GM19238 (cell line): ENCODE results near the gene MTF2.

Experiments
- DNase-seq: peaks from one replicate; pipeline ENCODE4 v3.0.0; 2011; ENCODE audit warnings: low spot score; ENCODE audit not compliant: insufficient read length

MTF2 gene

DNA sequence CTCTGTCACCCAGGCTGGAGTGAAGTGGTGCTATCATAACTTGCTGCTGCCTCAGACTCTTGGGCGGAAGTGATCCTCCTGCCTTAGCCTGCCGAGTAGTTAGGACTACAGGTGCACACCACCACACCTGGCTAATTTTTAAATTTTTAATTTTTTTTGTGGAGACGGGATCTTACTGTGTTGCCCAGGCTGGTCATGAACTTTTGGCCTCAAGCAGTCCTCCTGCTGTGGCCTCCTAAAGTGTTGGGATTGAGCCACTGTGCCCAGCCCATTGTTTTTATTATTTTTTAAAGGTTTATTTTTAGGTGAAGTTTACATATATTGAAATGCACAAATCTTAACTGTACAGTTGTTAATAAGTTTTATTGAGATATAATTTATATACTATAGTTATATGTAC lies 3.2 kb downstream of the MTF2 start:
- DNase-seq = no peak

DNA sequence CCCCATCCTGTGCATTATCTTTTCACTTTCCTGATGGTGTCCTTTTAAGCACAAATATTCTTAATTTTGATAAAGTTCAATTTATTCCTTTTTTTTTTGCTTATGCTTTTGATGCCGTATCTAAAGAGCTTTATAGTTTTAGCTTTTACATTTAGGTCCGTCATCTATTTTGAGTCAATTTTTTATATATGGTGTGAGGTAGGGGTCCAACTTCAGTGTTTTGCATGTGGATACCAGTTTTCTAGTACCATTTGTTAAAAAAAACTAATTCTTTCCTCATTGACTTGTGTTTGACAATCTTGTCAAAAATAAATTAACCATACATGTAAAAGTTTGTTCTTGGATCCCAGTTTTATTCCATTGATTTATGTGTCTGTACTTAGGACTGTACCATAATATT lies 4.9 kb downstream of the MTF2 start:
- DNase-seq = no peak

DNA sequence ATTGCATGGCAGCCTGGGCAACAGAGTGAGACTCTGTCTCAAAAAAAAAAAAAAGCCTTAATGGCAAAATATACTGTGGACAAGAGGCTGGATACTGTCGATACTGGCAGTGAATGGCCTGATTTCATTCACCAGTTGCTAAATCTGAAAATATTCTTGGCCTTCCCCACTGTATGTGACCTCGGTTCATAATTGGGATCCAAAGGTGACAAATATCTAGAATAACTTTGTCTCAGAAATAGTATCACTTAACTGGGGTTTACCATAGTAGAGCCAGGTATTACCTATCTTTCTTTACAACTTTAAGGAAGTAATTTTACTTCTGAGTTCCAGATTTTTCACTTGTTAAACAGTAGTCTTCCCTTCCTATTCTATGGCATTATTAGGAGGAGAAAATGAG lies 8.4 kb downstream of the MTF2 start:
- no peak for DNase-seq

DNA sequence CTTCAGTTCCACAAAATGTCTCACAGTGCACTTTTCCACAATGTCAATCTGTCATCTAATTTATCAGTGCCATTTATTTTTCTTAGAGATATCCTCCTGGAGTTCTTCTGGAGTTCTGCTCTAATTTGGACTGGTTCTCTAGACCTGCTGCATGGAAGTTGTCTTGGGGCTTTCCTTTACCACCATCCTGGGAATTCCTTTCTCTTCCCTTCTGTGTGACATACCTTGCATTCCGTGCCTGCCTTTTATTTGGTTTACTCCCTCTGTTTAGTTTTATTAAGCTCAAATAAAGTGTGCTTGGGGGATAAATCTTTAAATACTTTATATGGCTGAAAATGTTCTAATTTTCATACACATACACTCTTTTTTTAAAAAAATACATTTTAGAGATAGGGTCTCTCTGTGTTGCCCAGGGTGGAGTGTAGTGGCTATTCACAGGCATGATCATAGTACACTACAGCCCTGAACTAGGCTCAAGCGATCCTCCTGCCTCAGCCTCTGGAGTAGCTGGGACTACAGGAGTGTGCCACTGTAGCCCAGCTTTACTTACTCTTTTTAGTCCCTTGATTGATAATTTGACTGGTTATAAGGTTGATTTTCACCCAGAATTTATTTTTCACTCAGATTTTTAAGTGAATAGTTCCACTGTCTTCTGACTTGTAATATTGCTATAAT lies 14.4 kb downstream of the MTF2 start:
- no peak for DNase-seq

DNA sequence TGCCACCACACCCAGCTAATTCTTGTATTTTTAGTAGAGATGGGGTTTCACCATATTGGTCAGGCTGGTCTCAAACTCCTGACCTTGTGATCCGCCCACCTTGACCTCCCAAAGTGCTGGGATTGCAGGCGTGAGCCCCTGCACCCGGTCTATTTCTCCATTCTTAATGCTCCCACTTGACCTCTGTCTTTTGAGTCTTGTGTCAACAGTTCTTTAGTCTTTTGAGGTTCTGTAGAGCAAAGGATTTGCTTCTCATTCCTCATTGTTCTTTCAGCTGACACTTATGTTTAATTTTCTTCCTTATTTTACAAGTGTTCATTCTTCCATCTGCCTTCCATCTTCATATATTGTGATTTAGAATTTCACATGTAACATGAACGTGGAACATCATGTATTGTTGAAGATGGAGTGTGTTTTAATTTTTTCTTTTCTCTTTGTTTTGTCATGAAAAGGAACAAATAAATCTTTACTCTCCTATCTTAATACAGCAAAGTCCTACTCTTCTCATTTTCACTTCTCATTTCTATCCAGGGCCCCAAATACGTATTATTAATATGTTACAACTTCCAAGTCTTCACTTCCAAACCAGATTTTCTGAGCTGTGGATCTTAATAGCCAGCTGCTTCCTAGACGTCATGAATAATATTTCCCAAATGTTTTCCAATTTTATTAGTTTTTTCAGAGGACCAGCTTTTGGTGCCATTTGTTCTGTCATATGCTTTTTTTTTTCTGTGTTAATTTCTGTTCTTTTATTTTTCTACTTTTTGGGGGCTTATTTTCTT lies 16.9 kb downstream of the MTF2 start:
- DNase-seq = no peak

DNA sequence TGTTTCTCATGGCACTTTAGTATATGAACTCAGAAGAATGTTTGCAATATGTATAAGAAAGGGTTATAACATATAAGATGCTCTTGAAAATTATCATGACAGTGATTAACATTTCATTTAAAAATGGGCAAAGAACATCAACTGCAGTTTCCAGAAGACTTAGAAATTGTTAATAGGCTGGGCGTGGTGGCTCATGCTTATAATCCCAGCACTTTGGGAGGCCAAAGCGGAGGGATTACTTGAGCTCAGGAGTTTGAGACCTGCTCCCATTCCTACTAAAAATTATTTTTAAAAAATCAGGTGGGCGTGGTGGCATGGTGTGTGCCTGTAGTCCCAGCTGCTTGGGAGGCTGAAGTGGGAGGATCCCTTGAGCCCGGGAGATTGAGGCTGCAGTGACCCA lies 23.1 kb downstream of the MTF2 start:
- DNase-seq = no peak

DNA sequence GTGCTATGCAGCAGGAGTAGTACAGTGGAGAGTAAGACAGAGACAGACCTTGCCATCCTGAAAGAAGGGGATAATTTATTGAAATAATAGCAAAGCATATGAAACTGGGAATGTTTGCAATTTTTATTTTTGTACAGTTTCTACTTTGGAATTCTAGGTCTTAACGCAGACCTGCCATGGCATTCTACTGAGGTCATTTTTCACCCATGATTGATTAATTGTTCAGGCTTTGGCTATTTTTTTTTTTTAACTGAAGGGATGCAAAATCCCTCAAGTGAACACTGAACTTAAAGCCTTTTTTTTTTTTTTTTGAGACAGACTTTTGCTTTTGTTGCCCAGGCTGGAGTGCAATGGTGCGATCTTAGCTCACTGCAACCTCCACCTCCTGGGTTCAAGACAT lies 27.1 kb downstream of the MTF2 start:
- DNase-seq = no peak

DNA sequence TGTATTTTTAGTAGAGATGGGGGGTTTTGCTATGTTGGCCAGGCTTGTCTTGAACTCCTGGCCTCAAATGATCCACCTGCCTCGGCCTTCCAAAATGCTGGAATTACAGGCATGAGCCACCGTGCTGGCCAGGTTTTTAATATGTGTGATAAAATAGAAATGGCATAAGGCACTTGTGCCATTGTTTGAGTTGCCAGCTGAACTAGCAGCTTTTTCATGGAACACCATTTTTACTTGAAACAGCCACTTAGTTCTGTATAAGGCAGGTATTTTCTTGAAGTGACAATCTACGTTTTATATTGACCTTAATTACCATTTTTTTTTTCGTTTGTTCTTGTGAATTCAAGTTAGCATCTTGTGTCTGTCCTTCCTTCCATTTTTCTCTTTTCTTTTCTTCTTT lies 28.3 kb downstream of the MTF2 start:
- no peak for DNase-seq

DNA sequence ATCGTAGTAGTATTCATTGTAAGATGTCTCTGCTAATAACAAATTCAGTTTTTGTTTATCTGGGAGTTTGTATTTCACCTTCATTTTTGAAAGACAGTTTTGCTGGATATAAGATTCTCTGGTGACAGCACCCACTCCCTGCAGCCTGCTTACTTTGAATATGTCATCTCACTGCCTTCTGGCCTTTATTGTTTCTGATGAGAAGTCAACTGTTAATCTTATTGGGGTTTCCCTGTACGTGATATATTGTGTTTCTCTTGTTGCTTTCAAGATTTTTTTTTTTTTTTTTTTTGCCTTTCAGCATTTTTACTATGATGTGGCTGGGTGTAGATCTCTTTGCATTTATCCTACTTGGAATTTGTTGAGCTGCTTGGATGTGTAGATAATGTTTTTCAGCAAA lies 29.3 kb downstream of the MTF2 start:
- no peak for DNase-seq

DNA sequence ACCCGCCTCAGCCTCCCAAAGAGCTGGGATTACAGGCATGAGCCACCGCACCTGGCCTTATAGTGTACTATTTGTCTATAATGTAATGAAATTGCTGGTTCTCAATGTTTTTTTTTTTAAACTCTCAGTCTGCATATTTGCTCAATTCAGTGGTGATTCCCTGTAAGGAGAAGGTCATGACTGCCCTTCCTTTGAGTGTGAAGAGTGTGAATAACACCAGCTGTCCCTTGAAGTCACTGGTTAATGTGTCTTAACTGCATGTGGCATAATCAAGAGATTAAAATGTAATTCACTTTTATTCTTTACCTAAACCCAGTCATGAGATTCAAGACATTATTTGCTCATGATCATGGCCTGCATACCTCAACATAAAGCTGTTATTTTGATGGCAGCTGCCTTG lies 30.5 kb downstream of the MTF2 start:
- DNase-seq = no peak

DNA sequence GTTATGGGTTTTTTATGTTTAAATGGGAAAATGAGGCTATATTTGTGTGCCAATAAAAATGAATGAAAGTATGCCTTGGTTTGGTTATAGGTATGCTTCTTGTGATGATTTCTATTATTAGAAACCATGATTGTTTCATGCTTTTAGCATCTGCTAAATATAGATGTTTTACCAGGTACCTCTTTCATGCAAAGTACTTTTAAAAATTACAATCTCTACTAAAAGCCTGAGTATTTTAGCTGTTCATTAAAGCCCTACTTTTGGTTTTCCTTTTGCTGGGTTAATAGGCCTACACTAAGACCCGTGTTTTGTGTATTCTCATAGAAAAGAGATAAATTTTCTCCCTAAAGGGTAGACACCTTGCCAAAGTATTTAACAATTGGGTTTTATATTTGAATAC lies 32.0 kb downstream of the MTF2 start:
- no peak for DNase-seq

DNA sequence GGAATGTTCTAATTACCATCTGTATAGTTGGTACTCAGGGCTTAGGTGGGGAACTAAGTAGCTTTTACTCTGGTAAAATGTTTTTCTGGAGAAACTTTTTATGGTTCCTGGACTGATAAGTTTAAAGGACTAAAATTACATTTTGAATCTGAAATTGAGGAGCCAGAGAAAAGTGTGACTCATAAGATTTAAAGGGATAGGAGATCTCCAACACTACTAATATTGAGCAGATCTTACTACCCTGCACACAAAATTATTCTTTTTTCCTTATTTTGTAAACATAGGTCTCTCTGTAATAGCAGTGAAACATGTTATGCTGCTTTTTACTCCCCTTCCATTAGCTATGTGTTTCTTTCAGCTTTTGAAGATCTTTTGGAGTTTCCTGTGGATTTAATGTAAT lies 32.5 kb downstream of the MTF2 start:
- no peak for DNase-seq

DNA sequence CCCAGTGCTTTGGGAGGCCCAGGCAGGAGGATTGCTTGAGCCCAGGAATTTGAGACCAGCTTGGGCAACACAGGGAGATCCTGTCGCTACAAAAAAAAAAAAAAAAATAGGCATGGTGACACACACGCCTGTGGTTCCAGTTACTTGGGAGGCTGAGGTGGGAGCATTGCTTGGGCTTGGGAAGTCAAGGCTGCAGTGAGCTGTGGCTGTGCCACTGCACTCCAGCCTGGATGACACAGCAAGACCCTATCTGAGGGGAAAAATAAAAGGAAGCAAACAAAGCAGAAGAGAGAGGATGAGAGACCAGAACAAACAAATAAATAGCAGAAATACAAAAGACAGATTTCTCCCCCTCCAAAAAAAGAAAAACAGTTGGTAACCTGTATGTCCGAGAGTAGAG lies 34.0 kb downstream of the MTF2 start:
- no peak for DNase-seq

DNA sequence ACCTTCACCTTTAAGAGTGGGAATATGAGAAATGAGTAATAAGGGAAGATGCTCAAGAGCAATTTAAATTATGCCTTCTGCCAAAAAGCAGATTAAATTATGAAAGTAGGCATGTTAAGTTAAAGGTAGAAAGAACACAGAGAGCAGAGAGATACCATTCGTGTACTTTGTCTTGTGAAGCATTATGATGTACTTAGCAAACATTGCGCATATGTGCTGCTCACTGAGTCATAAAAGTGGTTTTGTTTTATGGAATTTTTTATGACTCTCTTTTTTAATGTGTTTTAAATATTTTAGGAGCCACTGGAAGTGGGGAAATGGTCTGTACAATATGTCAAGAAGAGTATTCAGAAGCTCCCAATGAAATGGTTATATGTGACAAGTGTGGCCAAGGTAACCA lies 35.3 kb downstream of the MTF2 start:
- no peak for DNase-seq

DNA sequence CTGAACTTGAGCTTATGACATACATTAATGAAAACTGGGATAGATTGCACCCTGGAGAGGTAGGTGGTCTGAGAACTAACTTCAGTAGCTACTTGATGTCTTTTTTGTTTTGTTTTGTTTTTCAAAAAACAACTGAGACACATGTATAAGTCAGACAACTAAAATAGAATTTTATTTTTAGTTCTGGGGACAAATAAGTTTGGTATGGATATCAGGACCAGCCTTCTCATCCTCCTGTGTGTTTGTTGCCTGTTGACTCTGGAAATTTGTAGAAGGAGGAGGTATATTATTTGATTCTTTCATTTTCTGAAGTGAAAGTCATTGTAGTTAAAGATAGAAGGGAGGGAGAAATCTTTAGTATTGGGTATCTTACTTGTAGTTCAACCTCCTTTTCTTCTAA lies 41.5 kb downstream of the MTF2 start:
- no peak for DNase-seq

DNA sequence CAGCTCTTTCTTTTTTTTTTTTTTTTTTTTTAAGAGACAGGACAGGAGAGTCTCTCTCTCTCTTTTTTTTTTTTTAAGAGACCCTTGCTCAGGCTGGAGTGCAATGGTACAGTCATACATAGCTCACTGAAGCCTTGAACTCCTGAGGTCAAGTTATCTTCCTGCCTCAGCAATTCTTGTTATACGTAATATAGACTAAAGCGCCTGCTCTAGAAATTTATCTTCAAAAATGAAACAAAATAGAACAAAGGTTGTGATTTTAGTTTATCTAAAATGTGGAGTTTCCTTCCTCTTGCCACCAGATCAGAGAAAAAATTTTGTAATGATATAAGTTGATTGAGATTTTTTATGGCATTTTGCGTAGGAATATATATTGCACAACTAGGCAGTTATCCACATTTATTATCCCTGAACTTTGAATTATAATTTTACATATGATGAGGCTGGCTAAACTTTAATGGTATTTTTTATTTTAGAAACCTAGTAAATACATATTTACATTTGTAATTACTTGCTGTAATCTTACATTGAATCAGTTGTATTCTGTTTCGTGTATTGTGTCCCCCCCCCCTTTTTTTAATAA lies 44.2 kb downstream of the MTF2 start:
- DNase-seq = no peak

DNA sequence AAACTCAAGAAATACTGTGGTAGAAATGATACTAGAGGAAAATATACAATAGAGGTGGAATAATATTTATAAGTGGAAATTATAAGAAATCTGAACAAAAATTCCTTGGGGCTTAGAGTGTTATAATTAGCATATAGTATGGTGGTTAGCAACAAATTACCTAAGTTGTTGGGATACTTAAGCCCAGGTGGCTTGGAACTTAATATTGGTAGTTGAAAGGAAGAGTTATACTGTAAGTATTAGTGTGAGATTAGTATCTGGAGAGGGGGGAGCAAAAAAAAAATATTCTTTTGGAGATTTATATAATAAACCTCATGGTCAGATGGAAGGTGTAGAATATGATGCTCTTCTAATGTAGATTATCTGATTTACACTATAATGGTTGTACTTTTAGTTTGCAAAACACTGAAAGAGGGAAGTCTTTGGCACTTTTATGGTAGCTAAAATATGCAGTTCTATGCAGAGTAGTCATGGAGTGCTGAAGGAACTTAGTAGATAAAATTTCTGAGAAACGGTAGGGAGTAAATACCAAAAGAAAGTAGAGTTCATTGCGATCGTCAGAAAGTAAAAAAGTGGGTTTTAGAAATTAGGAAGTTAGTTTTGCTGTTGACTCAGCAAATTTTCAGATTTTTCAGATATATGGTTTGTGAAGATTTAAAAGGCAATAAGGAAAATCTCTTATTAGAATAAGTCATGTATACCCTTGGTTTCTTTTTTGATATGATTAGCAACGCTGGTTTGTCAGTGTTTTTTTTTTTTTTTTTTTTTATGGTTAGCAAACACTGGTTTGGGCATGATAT lies 45.7 kb downstream of the MTF2 start:
- no peak for DNase-seq

DNA sequence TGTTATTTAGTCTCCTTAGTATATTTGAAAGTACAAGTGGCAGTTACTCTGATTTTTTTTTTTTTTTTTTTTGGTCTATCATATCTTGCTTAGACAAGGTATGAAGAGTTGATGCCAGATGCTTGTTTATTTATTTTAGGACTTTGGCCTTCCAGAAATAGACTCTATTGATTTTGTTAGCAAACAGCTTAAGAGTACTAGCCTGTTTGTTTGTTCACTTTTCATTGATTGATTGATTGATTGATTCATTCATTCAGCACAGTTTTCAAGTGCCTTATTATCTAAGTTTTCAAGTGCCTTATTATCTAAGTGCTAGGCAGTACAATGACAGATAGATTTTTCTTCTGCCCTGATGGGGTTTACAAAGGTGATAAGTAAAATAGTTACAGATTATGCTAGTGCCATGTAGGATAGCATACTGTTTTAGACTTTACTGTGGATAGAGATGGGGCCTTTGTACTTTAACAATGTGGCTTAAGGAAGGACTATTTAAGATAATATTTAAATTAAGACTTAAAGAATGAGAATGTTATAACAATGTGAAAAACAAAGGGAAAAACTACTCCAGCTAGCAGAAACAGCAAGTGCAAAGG lies 50.5 kb downstream of the MTF2 start:
- no peak for DNase-seq

DNA sequence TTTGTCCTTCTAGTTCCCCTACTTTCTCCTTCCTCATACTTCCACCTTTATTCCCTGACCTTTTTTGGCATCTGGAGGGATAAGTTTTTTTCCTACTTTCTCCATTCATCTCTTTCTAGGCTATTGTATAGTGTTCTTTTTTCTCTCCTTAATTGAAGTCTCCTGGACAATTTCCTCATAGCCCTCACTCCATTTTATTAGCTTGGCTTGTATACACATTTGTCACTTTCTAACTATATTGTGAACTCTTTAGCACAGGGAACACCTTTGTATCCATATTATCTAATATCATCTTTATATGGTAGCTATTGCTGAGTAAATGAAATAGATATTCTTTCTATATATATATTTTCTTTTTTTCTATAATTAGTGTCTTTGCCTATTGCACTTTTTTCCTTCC lies 53.6 kb downstream of the MTF2 start:
- DNase-seq = no peak

DNA sequence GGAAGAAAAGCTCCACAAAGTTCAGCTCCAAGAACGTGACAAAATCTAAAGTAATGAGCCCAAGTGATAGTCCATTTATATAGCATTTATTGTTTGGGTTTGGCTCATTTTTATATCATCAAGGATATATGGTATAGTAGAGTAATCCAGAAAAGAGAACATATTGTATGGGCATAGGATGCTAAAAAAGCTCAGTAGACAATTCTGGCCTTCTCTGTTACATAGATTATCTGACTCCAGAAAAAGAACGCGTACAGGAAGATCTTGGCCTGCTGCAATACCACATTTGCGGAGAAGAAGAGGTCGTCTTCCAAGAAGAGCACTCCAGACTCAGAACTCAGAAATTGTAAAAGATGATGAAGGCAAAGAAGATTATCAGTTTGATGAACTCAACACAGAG lies 57.4 kb downstream of the MTF2 start:
- DNase-seq = no peak

DNA sequence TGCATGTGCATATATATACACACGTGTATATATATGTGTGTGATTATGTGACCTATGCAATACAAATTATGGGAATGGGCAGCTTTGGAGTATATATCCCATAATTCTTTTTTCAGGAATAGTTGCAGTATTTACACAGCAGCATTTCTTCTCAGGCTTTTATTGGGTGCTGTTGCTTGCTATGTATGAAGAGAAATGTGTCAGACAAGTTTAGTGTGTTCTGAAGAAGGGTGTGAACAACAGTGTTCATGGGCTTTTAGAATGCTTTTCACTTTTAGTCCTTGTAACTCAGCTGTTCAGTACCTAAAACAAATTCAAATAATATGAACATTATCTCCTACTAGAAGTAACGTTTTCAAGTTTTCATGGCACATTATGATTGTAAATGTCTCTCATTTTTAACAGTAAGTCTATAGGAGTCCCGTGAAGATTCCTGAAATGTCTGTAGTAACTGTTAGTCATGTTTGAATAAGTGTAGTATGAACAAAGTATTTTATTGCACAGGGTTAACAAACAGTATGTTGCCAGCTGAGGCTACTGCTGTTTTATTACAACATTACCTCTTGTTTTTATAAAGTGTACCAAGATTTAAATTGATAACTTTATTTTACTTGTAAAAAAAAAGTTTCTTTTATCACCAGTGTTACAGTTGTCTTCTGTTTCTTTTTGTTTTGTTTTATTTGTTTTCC lies 58.7 kb downstream of the MTF2 start:
- no peak for DNase-seq
